HG03432 (cell line): Measurements from ENCODE around the gene GJD3.
"Not testable (repeated sequence)": the region's sequence is repeated elsewhere in the genome, so short reads cannot be mapped to it uniquely, and the experiment has no call there.

Experiments used
- ATAC-seq: cut with Tn5 transposase; IDR thresholded peaks from one replicate; pipeline ENCODE4 v1.9.1; 2021; ENCODE audit warnings: mild to moderate bottlenecking, moderate library complexity; ENCODE audit not compliant: unreplicated experiment

The GJD3 gene

GRCh38 chr17:40364121-40364861 is at the start of gene GJD3:
TSS of gene GJD3 (minus strand) at chr17:40364737. CDS start at chr17:40363815, 922 bp downstream.
- no peak for ATAC-seq

GRCh38 chr17:40414312-40414711 is 49.8 kb upstream of the GJD3 start:
- not testable (repeated sequence) for ATAC-seq

- ATAC-seq, result no peak
Observed at GRCh38 chr17:40412880-40413279, 48.3 kb upstream of the GJD3 start.

- no peak for ATAC-seq
Observed at GRCh38 chr17:40411821-40412220, 47.3 kb upstream of the GJD3 start.

GRCh38 chr17:40410082-40410481 is 45.5 kb upstream of the GJD3 start:
- no peak for ATAC-seq

GRCh38 chr17:40409540-40409939 is 45.0 kb upstream of the GJD3 start:
- ATAC-seq, result not testable (repeated sequence)

- no peak for ATAC-seq
Observed at GRCh38 chr17:40407460-40407859, 42.9 kb upstream of the GJD3 start.

- ATAC-seq, result no peak
Observed at GRCh38 chr17:40404003-40404402, 39.5 kb upstream of the GJD3 start.

GRCh38 chr17:40402668-40403067 is 38.1 kb upstream of the GJD3 start:
- no peak for ATAC-seq

- no peak for ATAC-seq
Observed at GRCh38 chr17:40399185-40399584, 34.6 kb upstream of the GJD3 start.

GRCh38 chr17:40386555-40386954 is 22.0 kb upstream of the GJD3 start:
- ATAC-seq, result not testable (repeated sequence)

GRCh38 chr17:40382251-40382650 is 17.7 kb upstream of the GJD3 start:
- no peak for ATAC-seq

- ATAC-seq, result no peak
Observed at GRCh38 chr17:40378966-40379365, 14.4 kb upstream of the GJD3 start.

GRCh38 chr17:40377832-40378231 is 13.3 kb upstream of the GJD3 start:
- no peak for ATAC-seq

GRCh38 chr17:40376541-40376940 is 12.0 kb upstream of the GJD3 start:
- not testable (repeated sequence) for ATAC-seq

- ATAC-seq, result not testable (repeated sequence)
Observed at GRCh38 chr17:40375786-40376185, 11.2 kb upstream of the GJD3 start.

GRCh38 chr17:40374821-40375498 is 10.4 kb upstream of the GJD3 start:
- no peak for ATAC-seq

GRCh38 chr17:40373999-40374398 is 9.5 kb upstream of the GJD3 start:
- no peak for ATAC-seq

GRCh38 chr17:40373324-40373723 is 8.8 kb upstream of the GJD3 start:
- ATAC-seq, result no peak

GRCh38 chr17:40372644-40373043 is 8.1 kb upstream of the GJD3 start:
- not testable (repeated sequence) for ATAC-seq

- no peak for ATAC-seq
Observed at GRCh38 chr17:40372031-40372430, 7.5 kb upstream of the GJD3 start.

GRCh38 chr17:40371261-40371929 is 6.9 kb upstream of the GJD3 start:
- no peak for ATAC-seq
